Subcutaneous adipose tissue (tissue), 4 donors: ENCODE measurements around the gene TSEN34. TPM values are rescaled to one million over a fixed set of nuclear protein-coding genes. Genes with fewer than 3 reads are reported as not detected.

ENCODE experiments used
- total RNA-seq, 4 donors: library from RNA; depleted of rRNA; stranded (reverse); fragments of >200 nt; gene quantifications; one replicate each; pipeline ENCODE4 v1.1.0, GENCODE V29; 2016
- TF ChIP-seq, protein P1 (sequence below): fragments of 450-650 bp; IDR thresholded peaks from one replicate; pipeline ENCODE4 v1.5.1; 2016; ENCODE audit warnings: low read depth, mild to moderate bottlenecking, control low read depth, antibody characterized with exemption, moderate library complexity

TSEN34 gene
- 10 to 100 TPM; 13.5 to 49.7 (median 42.4) TPM for total RNA-seq

DNA sequence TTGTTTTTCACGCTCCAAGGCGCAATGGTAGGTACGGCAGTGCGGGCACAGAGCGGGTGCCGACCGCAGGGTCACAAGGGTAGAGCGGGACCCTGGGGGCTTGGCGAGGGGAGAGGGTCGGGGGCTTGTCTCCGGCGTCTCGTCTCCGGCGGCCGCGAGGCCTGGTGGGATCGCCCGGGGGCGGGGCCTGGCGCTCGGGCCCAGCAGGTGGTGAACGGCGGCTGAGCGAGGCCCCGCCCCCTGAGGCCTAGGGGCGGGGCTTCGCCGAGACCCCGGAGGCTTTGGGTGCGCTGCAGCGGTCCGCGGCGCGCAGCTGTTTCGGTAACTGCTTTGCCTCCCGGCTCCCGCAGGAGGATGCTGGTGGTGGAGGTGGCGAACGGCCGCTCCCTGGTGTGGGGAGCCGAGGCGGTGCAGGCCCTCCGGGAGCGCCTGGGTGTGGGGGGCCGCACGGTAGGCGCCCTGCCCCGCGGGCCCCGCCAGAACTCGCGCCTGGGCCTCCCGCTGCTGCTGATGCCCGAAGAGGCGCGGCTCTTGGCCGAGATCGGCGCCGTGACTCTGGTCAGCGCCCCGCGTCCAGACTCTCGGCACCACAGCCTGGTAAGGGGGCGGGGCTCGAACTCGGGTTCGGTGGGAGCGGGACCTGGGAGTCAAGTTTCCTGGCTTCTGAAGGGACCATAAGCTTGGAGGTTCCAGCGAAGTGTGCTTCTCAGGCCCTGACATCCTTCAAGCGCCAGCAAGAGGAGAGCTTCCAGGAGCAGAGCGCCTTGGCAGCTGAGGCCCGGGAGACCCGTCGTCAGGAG, at the start of gene TSEN34:
Gene TSEN34, plus strand, starts transcription at position 298 of the 800 bp plus-strand sequence. Its CDS starts 57 bp downstream, at position 355.
- TF ChIP-seq, protein P1, sequence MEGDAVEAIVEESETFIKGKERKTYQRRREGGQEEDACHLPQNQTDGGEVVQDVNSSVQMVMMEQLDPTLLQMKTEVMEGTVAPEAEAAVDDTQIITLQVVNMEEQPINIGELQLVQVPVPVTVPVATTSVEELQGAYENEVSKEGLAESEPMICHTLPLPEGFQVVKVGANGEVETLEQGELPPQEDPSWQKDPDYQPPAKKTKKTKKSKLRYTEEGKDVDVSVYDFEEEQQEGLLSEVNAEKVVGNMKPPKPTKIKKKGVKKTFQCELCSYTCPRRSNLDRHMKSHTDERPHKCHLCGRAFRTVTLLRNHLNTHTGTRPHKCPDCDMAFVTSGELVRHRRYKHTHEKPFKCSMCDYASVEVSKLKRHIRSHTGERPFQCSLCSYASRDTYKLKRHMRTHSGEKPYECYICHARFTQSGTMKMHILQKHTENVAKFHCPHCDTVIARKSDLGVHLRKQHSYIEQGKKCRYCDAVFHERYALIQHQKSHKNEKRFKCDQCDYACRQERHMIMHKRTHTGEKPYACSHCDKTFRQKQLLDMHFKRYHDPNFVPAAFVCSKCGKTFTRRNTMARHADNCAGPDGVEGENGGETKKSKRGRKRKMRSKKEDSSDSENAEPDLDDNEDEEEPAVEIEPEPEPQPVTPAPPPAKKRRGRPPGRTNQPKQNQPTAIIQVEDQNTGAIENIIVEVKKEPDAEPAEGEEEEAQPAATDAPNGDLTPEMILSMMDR, result no peak

DNA sequence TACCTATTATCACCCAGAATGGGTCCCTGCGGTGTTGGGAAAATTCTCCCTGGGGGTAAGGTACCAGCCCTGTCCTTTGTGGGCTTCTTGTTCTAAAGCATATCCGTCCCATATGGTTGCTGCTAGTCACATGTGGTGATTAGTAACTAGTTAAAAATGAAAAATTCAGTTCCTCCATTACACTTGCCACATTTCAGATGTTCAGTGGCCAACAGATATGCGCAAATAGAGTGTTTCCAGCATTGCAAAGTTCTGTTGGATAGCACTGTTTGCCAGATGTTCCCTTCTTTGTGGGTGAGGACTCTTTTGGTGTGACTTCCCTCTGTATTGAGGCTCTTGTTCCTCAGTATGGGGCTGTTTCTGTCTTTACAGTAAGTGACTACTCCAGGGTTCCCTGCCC, 49.8 kb upstream of the TSEN34 start:
- TF ChIP-seq, protein P1, result no peak

DNA sequence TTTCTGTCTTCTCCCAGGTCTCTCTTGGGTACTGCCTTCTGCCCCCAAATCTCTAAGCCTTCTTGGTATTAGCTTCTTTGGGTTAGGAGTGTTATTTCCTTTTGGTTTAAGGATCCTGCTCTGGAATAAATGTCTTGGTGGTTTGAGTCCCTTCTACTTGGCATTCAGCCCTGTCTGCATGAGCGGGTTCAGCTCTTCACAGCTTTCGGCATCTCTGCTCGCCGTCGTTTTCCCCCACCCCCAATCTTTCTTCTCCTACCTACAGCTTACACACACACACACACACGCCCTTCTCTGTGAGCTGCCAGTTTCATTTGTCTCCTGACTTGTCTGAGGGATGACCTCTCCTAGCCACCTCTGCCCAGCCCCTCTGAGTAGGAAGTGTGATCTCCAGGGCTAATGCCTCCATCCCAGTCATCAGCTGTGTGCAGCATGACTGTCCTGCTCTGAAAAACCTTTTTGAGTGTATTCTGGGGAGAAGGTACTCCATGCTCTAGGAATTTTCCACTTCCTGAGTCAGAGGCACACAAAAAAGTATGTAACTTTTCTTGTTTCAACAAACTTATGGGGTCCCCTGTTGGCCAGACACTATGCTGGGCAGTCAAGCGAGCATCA, 48.8 kb upstream of the TSEN34 start:
- TF ChIP-seq, protein P1, result no peak

DNA sequence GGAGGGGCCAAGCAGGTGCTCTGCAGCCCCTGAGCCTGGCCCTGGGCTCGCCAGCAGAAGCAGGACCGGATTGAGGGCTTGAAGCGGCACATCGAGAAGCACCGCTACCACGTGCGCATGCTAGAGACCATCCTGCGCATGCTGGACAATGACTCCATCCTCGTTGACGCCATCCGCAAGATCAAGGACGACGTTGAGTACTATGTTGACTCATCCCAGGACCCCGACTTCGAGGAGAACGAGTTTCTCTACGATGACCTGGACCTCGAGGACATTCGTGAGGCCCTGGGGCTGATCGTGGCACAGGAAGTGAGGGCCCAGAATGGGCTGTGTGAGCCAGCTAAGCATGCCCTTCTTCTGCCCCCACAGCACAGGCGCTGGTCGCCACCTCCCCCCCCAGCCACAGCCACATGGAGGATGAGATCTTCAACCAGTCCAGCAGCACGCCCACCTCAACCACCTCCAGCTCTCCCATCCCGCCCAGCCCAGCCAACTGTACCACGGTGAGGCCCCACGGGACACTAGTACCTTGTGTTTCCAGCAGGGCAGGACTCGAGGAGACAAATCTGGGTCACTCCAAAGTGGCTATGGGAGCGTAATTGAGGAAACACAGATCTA, 45.5 kb upstream of the TSEN34 start:
- TF ChIP-seq, protein P1, result no peak

DNA sequence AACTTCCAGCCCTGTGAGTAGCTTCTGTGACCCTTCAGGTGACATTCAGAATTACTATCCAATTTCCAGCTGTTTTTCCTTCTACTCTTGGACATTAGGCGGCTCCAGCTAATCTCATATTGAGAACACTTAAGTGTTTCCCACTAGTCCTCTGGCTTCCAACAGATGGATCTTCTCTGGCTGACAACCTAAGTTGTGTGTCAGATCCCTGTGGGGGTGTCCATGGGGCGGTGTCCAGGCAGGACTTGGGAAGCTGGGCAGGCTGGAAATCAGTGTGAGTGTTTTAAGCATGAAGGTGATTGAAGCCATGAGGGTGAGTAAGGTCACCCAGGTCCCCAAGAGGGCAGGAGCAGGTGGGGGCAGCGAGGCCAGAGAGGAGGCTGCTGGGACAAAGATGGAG, 43.4 kb upstream of the TSEN34 start:
- TF ChIP-seq, protein P1, result no peak

DNA sequence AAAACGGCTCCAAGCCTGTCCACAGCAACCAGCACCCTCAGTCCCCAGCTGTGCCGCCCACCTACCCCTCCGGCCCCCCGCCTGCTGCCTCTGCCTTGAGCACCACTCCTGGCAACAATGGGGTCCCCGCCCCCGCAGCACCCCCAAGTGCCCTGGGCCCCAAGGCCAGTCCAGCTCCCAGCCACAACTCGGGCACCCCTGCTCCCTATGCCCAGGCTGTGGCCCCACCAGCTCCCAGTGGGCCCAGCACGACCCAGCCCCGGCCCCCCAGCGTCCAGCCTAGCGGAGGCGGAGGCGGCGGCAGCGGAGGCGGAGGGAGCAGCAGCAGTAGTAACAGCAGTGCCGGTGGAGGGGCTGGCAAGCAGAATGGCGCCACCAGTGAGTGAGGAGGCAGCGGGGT, 43.0 kb upstream of the TSEN34 start:
- TF ChIP-seq, protein P1, result no peak

DNA sequence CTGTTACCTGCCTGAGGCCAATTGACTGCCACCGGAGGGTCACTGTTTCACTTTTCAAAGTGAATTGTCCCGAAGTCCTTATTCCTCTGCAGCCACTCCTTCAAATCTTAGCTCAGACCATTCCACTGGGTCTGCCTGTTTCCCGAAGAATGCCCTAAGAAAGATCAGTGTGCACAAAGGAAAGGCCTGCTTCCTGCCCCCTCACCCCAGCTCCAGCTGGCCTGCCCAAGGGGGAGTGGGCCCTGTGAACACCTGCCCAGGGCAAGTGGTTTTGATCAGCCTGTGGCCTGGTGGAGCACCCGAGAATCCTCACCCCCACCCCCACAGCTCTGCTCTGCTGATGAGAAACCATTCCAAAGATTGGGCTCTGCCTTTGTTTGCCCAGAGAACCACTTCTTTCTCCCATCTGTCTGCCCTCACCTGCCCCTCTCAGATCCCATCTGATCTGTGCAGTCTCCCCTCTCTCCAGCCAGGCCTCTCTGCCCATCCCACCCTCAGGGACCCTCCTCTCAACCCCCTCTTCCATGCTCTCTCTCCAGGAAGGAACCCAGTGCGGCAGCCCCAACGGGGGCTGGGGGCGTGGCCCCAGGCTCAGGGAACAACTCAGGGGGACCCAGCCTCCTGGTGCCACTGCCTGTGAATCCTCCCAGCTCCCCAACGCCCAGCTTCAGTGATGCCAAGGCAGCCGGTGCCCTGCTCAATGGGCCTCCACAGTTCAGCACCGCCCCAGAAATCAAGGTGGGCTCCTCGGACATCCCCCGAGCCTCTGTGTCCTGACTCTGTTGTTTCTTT, 41.9 kb upstream of the TSEN34 start:
- TF ChIP-seq, protein P1, result no peak
